IPS DF 4.7 (cell line): ENCODE data around the gene ERRFI1.

Experiments
- DNase-seq: peaks from one replicate; pipeline ENCODE4 v3.0.0-alpha.2; 2013; ENCODE audit warnings: low spot score; ENCODE audit errors: extremely low read depth

Gene ERRFI1

DNA sequence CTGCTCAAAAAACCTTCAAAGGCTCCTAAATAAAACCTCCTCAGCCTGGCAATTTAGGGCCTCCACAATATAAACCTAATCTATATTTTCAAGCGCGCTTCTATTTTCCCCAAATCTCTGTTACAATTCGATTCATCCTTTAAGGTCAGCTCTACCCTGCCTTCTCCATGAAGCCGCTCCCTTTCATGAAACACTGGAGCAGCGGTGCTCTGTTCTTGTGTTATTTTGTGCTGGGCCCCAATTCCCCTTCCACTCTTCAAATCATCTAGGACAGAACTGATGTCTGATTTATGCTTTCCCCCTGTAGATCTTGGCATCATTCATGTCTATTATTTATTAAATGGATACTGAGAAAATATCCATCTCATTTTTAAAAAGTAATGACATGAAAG is 6.9 kb downstream of the ERRFI1 start:
- no peak for DNase-seq

GRCh38 chr1:8018492-8019228 is 7.4 kb downstream of the ERRFI1 start:
- DNase-seq, result no peak

DNA sequence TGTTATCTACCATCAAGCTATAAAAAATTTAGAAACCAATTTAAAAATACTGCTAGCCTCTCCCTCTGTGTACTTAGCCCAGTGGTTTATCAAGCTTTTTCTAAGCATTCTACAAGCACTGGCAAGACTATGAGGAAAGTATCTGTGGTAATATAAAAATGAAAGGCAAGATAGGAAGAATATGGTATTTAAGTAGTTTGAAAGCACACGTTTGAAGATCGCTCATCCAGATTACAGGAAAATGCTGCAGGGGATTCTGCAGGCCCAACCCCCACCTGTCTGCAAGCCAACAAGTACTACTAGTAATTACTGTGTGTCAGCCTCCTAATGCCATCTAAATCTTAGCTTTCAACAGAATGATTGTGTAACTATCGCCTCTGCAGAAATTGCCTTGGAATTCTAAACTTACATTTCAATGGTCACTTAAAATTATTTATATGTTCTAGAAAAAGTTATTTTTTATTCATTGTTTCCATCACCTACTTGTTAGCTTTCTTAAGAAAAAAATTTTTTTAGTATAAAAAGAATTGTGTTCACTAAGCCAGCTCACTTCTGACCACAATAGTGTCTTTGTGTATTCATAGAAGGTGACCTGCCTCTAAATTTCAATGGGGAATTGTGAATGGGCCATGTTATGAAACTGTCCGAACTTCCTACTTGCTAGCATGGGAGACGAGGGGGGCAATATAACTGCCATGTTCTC is 8.5 kb downstream of the ERRFI1 start:
- no peak for DNase-seq

DNA sequence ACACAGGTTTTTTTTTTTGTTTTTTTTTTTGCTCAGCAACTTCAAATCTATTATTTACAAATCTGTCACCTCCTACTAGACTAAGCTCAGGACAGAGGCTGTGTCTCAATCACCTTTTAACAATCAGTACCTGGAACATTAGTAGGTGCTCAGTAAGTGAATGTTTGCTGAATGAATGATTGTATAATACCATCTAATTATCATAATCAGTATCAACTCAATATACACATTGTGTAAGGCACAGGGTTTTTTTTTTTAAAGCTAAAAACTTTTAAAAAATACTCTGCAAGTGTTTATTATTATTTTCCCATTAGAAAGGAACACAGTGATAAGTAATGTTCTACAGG is 9.2 kb downstream of the ERRFI1 start:
- no peak for DNase-seq

- no peak for DNase-seq
Observed at GRCh38 chr1:8016210-8016894, 9.8 kb downstream of the ERRFI1 start.

DNA sequence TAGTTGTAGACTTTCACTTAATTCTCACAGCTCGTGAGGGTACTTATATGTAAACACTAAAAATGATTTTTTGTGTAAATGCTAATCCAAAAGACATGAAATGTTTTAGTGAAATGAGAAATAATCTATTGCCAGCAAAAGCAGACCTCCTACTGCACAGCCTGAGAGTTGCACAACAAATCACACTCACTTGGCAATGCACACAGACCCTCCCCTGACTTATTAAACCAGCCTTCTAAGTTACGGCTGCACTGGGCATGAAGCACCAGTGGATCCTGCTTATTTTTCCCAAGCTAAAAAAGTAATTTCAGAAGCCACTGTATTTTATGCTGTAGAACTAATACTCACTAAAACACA is 10.3 kb downstream of the ERRFI1 start:
- DNase-seq, result no peak

GRCh38 chr1:8015036-8015808 is 10.9 kb downstream of the ERRFI1 start:
- no peak for DNase-seq

DNA sequence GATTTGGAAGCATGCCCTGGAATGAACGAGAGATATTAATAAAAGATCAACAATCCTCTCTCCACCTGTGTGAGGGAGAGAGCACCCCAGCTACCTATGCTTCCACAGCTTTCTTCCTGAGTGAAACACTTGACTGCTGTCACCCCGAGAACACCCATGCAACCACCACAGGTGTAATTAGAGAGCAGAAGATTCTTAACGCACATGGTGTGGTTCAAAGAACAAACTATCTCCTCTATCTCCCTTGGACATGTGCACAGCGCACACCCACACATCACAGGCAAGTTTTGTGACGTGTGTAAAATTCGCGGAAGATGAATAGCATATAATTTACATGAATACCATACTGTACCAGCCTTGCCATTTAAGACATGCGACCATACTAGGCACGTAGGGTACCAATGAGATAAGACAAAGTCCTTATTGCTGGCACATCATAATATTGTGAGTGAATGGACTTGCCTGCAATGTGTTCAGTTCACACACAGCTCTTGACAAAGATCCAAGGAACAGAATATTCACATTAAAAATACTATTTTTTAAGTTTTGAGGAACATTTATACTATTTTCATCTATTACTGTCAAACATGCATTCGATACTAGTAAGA is 11.6 kb downstream of the ERRFI1 start:
- no peak for DNase-seq

DNA sequence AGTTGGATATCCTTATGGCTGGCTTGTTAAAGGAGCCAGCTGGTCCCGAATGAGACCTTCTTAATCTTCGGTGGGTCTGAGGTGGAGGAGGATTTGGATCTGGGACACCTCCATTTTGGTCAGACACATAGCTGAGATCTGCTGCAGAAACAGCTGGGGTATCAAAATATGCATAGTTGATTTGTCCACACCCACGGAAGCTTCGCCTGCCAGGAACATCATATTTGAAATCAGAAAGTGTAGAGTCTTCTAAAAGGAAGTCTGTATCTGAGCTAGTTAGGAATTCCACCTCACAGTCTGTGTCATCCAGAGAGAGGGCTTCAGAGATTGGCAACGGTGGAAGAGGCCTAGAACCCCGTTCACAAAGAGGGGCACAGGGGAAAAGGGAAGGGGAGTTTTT is 12.3 kb downstream of the ERRFI1 start:
- DNase-seq, result no peak

DNA sequence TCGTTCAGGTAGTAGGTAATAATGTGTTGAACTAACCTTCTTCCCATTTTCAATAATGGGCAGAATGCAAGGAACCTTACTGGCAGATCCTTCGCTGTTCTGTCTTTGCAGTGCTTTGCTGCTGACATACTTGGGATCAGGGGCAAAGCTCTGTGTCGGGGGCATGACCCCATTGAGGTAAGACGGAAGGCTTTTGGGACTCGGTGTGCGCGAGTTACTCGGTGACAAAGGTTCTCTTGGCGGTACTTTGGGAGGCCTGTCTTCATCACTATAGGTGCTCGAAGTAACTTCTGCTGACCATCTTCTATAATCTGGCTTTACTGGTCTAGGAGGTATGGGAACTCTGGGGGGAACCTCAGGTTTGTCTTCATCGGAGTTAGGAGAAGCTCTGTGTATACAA is 12.7 kb downstream of the ERRFI1 start:
- DNase-seq, result no peak

GRCh38 chr1:8012955-8013354 is 13.2 kb downstream of the ERRFI1 start:
- DNase-seq, result no peak

GRCh38 chr1:8011923-8012858 is 13.9 kb downstream of the ERRFI1 start:
- no peak for DNase-seq

DNA sequence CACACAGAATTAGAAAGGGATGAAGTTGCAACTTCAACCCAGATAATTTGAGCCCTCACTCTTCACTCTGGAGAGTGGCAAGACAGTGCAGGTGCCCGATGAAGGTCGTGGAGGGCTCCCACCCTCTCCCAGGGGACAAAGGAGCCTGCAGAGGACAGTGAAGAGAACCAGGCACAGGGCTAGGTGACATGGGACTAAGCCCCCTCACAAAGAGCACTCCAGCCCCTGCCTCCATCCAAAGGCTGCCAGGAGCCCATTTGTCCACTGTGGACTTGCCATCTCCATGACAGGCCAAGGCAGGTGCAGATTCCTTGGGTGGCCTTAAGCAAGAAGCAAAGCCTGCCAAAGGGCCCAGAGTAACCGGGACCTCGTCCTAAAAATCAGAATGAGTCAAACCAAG is 15.1 kb downstream of the ERRFI1 start:
- no peak for DNase-seq

- DNase-seq, result no peak
Observed at GRCh38 chr1:8010080-8010664, 15.9 kb downstream of the ERRFI1 start.

GRCh38 chr1:8009043-8010002 is 16.8 kb downstream of the ERRFI1 start:
- DNase-seq, result no peak

DNA sequence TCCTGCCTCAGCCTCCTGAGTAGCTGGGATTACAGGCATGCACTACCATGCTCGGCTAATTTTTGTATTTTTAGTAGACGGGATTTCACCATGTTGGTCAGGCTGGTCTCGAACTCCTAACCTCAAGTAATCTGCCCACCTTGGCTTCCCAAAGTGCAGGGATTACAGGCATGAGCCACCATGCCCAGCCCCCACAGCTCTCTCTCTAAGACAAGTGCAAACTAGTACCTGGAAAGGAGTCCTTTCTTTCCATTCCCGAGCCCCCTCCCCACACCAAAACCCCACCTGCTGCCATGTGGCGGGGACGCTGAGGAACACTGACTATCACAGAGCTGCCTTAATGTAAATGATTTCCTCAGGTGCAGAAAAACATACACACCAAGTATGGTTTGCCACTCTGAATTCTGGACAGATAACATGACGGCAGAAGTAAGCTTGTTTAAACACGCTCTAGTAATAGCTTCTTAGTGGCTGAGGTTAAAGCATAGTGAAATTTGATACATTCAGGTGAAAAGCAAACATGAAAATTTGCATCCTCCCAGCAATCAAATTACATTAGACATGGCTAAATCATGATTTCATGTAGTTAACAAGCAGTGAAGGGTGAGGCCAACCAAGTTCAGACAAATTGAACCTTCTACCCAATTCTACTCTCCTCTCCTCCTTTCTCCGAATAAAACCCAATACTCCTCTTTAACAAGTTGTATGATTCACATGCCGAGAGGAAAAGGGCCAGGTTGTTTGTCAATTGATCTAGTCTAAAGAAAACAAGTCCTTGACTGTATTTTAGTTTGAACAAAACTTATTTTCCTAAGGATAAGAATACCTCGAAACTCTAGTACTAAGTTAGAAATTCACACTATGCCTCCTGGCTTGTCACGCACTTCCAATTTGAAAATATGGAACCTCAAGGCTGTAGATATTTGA is 19.8 kb downstream of the ERRFI1 start:
- no peak for DNase-seq

- no peak for DNase-seq
Observed at GRCh38 chr1:8004803-8005573, 21.1 kb downstream of the ERRFI1 start.
